Measurements from ENCODE around the gene CCDC85B.
"Not testable (repeated sequence)": the region's sequence is repeated elsewhere in the genome, so short reads cannot be mapped to it uniquely, and the experiment has no call there.

CCDC85B gene

DNA sequence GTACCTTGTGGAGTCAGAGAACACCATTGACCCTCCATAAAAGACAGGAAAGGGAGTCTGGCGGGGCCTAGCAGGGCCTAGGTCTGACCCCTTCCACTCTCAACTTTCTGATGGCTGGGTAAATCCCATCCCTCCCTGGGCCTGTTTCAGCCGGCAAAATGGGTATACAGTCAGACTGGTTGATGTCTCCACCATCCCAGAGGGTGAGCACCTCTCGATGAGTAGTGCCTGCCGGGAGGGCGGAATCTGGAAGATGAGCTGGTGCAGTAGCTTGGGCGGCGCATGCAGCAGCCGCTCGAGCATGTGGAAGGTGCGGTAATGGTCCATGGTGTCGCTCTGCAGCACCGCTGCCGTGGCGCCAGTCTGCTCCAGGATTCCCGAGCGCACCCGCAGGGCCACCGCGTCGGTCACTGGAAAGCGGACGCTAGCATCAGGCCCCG, 2.7 kb upstream of the CCDC85B start:
- DNase-seq, result no peak

DNA sequence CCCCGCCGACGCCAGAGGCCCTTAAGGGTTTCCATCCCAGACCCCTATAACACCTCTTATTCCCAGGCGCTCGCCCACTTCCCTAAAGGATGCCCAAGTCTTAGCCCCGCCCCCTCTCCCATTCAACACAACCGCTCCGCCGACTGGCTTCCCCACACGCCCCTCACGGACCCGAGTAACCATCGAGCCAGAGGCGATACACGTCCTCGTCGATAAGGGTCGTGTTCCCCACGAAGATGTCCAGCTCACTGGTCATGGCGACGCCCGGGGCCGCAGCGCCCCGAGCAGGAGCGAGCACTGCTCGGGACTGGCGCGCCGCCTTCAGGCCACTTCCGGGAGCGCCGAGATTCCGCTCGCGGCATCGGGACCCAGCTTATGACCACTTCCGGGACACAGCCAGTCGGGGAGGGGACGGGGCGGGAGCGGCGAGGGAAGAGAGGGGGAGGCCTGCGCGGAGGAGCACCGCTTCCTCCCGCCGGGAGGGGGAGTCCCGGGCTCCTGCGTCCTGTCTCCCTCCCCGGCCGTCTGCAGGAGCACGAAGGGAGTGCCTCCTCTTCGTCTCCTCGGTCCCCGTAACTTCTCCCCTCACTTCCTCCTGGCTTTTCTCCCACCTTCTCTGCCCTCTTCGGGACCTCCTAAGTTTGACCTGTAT, 2.2 kb upstream of the CCDC85B start, which contains the start of gene FIBP:
FIBP (minus strand) TSS at position 309 of the 652 bp plus-strand sequence; CDS start at position 256, 53 bp downstream.
- peak; percentile 95 to 98 for DNase-seq

DNA sequence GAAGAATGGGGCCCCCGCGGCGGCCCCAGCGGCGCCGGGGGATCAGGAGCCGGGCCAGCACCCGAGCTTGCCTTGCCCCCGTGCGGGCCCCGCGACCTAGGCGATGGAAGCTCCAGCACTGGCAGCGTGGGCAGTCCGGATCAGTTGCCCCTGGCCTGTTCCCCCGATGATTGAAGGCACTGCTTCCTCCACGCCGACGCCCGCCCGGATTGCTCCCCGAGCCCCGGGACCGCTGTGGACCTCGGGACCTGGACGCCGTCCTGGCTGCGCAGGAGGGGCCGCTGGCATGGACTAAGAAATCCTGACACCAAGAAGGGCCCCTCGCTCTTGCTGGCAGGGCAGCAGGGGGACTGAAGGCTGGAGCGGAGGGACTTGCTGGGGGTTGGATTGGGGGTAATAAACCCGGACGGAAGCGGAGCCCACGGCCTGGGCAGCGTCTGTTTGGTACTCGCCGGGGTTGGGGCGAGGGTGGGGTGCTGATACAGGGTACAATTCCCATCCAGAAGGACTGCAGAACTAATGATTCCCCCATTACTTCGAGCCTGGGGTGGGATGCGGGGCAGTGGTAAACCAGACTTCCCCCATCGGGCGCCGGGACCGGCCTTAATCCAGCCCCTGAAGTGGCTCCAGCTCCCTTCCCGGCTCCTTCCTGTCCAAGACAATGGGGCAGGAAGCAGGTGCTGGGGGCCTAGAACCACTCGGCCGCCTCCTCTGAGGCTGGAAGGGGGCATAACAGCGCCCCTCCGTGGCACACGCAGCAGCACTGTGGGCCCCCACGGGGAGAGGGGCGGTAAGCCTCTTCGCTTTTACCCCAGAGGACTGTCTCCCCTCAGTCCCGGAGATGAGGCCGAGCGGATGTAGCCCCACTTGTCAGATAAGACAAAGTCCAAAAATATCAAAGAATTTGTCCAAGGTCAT, 1.0 kb downstream of the CCDC85B start:
- DNase-seq, result no peak

DNA sequence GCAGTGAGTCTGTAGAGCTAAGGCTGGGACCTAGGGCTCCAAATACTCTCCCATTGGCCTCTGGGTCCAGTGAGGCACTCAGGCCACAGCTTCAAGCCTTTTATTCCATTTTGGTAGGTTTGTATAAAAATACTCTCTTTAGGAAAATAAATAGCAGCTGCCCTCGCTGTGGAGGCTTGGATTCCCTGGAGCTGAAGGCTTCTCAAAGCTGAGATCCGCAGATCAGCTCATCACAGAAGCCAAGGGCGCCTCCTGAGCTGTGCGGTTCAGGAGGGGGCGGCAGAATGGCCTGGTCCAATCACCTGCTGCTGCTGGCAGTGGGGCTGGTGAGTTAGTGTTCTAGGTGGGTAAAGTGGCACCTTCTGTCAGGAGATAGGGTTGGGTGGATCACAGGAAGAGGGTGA, 1.7 kb downstream of the CCDC85B start:
- not testable (repeated sequence) for DNase-seq

DNA sequence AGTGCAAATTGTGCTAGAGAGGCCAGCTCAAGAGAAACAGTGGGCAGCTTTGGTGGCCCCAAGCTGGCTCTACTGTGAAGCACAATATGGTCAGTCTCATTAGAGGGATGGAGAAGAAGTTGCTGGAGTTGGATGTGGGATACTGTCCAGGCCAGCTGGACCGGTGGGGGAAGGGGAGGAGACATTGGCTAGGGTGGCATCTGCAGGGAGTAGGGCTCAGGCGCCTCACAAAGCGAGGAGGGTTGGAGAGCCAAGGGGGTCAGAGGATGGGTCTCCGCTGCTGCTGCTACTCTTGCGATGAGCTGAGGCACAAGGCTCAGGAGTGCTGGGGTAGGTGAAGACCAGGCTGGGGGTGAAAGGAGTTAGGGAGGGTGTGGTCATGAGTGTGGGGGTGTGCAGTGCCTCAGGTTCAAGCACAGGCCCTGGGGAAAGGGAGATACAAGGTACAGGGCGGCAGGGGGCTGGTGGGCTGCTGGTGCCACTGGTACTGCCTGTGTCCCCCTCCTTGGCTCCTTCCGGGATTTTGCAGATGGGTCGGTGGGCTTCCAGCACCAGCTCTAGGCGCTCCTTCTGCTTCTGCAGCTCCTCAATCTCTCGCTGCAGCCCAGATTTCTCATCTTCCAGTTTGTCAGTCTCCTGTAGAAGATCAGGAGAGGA, 2.3 kb downstream of the CCDC85B start:
- no peak for DNase-seq

DNA sequence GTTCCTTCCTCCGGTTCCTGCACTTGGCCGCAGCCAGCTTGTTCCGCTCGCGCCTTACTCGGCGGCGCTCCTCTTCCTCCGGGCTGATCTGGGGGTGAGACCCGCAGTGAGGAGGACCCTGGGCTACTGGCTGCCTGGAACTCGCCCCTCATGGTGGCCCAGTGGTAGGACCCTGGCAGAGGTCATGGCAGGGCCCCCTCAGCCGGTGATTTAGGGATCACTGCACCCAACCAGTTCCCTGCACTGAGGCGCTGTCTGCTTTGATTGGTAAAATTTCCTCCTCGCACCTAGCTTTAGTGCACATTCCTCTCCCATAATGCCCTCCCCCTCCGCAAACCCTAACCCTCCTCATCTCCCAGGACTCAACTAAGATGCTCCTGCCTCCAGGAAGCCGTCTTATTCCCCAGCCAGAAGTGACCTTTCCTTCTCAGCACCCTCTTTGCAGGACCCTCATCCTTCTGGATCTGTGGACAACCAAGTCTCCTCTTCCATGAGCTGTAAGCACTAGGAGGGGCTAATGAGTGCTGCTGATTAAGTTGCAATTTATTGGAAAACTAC, 3.6 kb downstream of the CCDC85B start:
- DNase-seq, result no peak

DNA sequence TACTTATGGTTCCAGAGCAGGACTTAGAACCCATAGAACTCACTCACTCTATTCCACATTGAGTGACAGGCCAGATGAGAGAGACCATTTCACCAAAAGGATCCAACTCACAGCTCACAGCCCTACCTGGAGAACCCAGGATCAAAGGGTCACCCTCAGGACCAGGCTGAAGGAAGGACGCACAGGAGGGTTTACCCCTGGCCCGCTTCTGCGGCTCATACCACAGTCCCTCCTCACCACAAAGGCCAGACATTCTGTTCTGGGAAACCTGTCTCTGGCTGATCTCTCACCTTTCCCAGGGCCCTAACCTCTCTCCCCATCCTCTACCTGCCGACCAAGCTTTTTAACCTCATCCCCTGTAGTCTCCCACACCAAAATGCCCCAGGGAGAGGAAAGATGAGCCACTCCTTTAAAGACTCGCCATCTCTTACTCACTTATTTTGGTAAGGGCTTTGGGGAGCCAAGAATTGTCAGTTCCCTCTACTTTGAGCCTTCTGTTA, 5.1 kb downstream of the CCDC85B start:
- no peak for DNase-seq

DNA sequence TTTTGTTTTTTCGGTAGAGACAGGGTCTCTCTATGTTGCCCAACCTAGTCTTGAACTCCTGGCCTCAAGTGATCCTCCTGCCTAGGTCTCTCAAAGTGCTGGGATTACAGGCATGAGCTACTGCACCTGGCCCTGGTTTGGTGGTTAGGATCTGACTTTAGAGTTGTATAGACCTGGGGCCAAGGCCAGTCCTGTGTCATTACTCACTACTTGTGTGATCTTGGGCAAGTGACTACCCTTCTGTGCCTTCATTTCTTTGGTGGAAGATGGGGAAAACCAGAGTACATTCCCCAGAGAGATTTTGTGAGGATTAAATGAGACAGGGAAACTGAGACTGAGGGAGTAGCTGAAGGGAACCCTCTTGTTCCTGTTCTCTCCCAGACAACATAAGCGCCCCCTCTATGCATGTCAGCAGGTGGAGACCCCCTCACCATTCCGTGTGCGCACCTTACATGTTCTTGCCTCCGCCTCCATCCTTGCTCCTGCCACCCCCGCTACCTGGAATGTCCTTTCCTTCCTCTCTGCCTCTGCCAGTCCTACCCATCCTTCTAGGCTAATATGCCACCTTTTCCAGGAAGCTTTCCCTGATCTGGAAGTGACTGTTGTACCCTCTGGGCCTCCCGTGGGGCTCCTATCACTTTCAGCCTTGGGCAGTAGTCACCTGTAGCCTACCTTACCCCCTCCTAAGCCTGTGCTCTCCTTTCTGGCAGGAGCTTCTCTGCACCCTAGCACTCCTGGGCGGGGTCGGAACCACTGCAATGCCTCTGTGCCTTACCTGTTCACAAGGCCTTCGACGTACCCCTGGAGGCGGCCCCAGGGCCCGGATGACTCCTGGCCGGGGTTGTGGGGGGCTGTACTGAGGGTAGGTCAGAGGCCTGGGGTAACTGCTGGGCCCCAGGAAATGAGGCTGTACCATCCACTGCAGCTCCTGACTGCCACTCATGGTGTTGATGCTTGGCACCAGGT, 5.8 kb downstream of the CCDC85B start:
- no peak for DNase-seq

DNA sequence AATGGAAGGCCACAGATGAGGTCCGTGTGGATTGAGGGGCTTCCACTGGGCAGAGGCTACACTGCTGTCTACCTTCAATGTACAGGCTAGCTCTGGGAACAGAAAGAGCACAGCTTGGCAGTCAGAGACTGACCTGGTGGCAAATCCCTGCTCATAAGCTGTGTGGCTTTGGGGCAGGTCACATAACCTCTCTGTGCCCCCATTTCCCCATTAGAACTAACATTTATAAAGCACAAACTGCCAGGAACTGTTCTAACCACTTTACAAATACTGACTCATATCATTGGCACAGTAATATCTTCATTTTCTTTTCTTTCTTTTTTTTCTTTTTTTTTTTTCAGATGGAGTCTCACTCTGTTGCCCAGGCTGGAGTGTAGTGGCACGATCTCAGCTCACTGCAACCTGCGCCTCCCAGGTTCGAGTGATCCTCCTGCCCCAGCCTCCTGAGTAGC, 6.6 kb downstream of the CCDC85B start:
- no peak for DNase-seq

DNA sequence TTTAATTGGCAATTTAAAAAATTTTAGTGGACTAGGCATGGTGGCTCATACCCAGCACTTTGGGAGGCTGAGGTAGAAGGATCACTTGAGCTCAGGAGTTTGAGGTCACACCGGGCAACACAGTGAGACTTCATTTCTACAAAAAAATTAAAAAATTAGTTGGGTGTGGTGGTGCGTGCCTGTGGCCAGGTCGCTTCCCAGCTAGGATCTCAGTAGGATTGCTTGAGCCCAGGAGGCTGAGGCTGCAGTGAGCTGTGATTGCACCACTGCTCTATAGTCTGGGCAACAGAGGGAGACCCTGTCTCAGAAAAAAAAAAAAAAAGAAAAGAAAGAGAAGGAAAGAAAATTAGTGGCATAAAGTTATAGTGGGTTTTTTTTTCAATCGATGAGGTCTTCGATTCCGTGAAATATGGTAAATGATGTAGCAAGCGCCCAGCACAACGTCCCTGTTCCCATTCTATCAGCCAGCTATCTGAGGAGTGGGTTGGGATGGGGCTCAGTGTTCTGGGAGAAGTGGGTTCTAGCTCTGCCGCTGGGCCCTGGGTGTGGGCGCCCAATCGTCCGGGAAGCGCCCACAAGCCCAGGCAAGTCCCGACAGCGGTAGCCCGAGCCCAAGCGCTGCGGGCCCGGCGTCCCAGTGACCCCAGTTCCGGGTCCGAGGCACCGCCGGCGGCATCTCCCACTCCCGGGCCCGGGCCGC, 8.3 kb downstream of the CCDC85B start:
- DNase-seq, result no peak

DNA sequence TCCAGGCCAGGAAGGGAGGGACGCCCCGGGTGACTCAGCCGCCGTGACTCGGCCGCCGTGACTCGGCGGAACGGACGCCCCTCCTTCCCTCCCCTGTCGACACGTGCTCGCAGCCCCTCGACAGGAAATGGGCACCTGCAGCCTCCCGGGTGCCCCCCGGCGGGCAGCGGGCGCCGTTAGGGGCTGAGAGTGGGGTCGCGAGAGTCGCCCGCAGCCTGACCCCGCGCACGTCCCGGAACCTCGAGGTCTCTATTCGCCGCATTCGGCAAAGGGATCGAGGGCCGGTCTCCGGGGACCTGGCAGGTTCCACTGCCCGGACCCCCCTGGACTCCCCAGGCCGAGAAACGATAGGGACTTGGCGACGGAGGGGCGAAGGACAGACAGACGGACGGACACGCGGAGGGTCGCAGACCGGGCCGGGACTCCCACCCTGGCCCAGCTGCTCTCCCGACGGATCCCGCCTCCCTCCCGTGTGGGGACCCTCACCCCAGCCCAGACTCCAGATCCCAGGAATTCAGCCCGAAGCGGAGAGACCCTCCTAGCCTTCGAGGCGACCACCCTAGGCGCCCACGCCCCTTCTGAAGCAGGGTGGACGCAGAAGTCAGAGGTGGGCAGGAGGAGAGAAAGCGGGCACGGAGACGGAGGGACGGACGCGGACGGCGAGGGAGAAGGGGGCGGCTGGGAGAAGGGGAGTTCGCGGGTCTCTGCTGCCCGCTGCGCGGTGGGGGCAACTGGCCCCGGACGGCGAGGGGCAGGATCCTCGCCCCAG, 9.1 kb downstream of the CCDC85B start:
- no peak for DNase-seq

DNA sequence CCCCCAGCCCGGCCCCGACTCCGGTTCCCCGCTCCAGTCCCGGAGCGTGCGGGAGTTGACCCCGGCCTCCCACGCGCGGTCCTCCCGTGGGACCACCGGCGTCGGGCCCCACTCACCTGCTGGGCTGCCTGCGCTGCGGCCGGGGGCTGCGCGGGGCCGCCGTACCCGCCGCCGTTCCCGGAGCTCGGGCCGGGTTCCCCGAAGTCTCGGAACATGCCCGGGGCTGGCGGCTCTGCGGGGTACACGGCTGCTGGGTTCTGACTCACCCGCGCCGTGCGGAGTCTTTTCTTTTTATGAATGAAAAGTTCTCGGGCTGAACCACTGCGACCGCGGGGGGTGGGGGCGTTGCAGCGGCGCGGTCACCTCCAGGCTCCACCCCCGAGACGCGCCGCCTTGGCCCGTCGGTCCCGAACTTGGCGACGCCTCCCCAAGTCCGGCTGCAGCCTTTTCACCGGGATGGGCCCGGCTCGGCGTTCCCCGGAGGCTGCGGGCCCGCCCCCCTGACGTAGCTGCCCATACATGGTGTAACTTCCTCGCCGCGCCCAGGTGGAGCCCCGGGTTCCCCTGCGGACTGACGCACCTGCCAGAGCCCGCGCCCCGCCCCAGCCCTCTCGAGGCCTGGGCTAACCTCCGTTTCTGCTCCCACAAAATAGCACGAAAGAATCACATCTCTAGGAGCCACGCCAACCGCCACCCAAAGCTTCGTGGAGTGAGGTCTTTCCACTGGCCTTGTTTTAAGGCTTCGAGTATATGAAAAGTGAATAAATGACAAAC, 9.8 kb downstream of the CCDC85B start, which contains the start of gene FOSL1:
FOSL1 (minus strand) TSS at position 264 of the 774 bp plus-strand sequence; CDS start at position 215, 49 bp downstream.
- peak in 1 of 2 experiments; percentile 46 for DNase-seq

DNA sequence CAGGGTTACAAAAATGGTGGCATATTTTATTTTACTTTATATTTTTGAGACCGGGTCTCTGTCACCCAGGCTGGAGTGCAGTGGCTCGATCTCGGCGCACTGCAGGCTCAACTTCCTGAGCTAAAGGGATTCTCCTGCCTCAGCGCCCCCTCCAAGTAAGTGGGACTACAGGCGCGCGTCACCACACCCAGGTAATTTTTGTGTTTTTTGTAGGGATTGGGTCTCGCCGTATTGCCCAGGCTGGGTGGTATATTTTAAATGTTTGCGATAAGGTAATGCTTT, 10.4 kb downstream of the CCDC85B start:
- DNase-seq, result no peak

DNA sequence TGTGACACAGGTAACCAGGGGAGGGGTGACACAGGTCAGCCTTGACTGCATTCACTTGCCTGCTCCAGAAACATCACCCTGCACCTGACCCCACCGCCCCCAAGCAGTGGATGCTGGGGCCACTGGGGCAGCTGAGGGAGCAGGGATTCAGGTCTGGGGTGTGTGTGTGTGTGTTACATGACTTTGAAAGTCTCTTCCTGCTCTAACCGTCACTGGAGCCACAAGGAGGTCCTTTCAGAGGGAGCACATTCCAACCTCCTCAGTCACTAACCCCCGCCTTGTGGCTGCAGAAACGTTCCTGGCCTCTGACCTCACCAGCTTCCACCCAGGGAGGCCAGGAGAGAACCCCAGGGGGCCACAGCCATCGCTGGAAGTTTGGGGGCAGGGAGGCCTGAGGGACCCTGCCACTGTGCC, 12.6 kb downstream of the CCDC85B start:
- no peak for DNase-seq

DNA sequence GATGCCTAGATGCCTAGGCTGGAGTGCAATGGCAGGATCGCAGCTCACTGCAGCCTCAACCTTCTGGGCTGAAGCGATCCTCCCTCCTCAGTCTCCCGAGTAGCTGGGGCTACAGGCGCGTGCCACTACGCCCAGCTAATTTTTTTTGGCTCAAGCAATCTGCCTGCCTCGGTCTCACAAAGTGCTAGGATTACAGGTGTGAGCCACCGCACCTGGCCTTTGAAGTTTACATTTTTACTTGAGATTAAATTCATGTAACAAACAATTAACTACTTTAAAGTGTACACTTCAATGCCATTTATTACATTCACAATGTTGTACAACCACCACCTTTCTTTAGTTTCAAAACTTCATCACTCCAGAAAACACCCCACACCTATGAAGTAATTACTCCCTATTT, 13.2 kb downstream of the CCDC85B start:
- no peak for DNase-seq

DNA sequence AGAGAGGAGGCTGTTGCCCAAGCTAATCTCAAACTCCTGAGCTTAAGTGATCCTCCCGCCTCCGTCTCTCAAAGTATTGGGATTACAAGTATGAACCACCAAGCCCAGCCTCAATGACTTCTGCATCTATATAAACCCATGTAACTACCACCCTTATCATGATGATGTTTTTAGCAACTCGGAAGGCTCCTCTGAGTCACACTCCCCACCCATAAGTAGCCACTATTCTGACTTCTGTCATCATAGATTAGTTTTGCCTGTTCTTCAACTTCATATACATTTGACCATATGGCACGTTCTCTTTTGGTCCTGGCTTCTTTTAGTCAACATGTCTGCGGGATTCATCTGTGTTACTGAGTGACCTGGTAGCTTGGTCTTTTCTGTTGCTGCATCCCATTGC, 16.1 kb downstream of the CCDC85B start:
- no peak for DNase-seq

DNA sequence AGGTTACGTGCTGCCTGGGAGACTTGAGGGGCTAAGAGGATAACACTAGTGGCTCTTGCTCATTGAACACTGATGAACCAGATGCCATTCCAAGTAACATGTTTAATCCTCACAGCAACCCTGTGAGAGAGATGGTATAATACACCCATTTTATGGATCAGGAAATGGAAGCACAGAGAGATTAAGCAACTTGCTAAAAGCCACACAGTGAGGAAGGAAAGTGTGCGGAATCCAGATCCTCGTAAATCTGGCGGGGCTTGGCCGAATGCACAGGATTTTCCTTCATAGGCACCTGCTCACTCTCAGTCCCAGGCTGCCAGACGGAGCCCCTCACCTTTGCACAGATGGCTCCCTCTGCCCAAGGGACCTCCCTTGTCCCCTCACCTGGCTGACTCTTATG, 17.4 kb downstream of the CCDC85B start:
- no peak for DNase-seq

DNA sequence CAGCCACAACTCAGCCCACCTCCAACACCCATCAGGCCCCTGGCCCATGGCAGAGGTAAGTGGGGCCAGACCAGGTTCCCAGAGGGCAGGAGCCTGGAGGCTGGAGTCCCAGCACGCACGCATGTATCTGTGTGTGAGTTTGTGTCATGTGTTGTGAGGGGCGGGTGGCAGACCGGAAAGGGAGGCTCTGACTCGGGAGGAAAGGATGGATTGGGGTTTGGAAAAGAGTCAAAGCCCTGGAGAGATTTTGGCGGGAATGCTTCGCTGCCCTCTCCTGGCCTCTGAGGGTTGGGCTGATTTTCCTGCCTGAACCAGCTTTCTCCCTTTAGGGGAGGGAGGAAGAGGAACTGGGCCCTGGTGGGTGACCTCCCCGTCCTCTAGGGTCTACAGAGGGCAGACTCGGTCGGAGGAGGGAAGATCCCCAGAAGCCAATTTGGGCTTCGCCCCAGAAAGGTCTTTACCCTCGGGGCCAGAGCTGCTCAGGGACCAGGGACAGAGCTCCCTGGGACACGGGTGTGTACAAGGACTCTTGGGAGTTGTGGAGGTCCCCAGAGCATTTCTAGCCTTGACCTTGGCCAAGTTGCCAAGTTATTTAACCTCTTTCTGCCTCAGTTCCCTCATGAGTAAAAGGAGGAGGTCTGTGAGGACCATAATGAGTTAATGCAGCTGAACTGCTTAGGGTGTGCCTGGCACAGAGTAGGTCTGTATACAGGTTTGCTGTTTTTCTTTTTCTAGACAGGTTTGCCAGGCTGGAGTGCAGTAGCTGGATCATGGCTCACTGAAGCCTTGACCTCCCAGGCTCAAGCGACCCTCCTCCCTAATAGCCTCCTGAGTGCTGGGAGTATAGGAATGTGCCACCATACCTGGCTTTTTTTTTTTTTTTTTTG, 21.5 kb downstream of the CCDC85B start:
- DNase-seq, result peak; percentile 48 to 76

All from NCI-H446 (cell line).